Measurements from ENCODE around the gene SMAD3.

The SMAD3 gene

DNA sequence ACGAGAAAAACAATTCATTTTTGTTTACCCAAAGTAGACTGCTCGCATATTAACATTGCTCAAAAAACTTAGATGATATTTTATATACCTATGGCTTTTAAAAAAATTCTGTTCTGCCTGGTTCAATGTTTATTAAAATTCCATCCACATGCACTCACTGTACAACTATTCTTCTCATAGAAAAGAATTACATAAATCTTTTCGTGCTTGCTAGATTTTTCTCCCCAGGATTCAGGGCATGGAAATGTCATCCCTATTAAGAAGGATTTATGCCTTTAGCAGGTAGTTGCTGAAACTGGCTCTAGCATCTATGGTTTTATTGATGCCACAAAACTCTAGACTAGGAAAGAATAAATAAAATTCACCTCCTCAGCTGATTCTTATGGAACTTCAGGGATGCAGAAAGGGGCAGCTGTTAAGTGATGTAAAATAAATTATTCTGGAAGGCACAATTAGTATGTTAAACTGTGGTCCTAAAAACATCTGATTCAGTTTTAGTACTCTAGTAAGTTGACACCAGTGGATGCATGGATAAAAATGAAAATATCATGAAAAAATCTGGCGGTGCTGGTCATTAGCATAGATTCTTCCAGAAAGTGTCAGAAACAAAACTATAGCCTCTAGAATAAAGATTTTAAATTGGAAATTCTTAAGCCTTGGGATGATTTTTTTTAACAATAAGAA, 147.4 kb downstream of the SMAD3 start:
- Histone ChIP-seq H3K4me3 (replicated peaks; ENCODE audit: low read depth, low read length) (no peak overlapping the region), H3K27me3 (replicated peaks; ENCODE audit: control insufficient read depth, insufficient read depth, low read length) (no peaks in the 10 kb centered on the region), H3K36me3 (ENCODE audit: control insufficient read depth, insufficient read depth, low read length) (no peaks in the 10 kb centered on the region; the same call in 1 of the 2 replicates)
- no peak for DNase-seq (ENCODE audit: extremely low read depth, insufficient read length)
- TF ChIP-seq, protein P1, sequence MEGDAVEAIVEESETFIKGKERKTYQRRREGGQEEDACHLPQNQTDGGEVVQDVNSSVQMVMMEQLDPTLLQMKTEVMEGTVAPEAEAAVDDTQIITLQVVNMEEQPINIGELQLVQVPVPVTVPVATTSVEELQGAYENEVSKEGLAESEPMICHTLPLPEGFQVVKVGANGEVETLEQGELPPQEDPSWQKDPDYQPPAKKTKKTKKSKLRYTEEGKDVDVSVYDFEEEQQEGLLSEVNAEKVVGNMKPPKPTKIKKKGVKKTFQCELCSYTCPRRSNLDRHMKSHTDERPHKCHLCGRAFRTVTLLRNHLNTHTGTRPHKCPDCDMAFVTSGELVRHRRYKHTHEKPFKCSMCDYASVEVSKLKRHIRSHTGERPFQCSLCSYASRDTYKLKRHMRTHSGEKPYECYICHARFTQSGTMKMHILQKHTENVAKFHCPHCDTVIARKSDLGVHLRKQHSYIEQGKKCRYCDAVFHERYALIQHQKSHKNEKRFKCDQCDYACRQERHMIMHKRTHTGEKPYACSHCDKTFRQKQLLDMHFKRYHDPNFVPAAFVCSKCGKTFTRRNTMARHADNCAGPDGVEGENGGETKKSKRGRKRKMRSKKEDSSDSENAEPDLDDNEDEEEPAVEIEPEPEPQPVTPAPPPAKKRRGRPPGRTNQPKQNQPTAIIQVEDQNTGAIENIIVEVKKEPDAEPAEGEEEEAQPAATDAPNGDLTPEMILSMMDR (IDR thresholded peaks at IDR 0.05; ENCODE audit: insufficient read depth, low read length, poor library complexity, severe bottlenecking) = no peak

DNA sequence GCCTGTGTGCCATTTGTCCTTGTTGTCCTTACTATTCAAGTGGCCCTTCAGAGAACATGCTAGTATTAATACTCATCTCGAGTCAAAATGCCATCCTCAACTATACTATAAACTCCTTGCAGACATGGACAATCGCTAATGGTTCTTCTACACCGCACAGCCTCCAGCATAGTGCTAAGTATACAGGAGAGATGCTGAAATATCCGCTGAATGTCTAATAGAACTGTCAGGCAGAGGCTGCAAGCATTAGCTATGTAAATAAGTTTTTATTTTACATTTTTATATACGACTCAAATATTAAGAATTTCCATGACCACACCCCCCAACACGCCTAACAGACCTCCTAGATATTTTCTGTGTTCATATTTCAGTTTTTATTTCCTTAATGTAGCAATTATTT, 149.7 kb downstream of the SMAD3 start:
- H3K4me3 ChIP-seq (replicated peaks; ENCODE audit: low read depth, low read length) = no peak overlapping the region
- TF ChIP-seq, protein P1 (IDR thresholded peaks at IDR 0.05; ENCODE audit: insufficient read depth, low read length, poor library complexity, severe bottlenecking) = no peak
- H3K27me3 ChIP-seq (replicated peaks; ENCODE audit: control insufficient read depth, insufficient read depth, low read length) = no peaks in the 10 kb centered on the region
- peaks cover under 1% of the 10 kb centered on the region; the same call in 1 of the 2 replicates for H3K36me3 ChIP-seq (ENCODE audit: control insufficient read depth, insufficient read depth, low read length)
- no peak for DNase-seq (ENCODE audit: extremely low read depth, insufficient read length)

DNA sequence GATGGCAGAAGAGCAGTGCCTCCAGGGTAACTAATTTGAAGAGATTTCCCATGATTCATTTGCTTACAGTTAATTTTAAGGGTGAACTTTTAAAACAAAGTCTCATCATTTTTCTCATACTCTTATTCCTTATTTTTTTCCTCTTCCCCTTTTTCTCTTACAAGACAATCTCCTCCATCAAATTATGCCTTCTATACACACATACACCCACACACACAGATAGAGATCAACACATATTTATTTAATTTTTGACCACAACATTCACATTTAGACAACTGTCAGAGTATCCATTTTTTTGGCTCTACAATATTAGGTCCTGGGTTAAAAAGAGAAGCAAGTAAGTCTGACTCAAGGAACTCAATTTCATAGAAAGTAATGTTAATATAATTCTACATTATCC, 151.5 kb downstream of the SMAD3 start:
- TF ChIP-seq, protein P1 (IDR thresholded peaks at IDR 0.05; ENCODE audit: insufficient read depth, low read length, poor library complexity, severe bottlenecking) = no peak
- Histone ChIP-seq H3K4me3 (replicated peaks; ENCODE audit: low read depth, low read length) (no peak overlapping the region), H3K27me3 (replicated peaks; ENCODE audit: control insufficient read depth, insufficient read depth, low read length) (no peaks in the 10 kb centered on the region), H3K36me3 (ENCODE audit: control insufficient read depth, insufficient read depth, low read length) (peaks cover 1% of the 10 kb centered on the region; the same call in 1 of the 2 replicates)
- no peak for DNase-seq (ENCODE audit: extremely low read depth, insufficient read length)

DNA sequence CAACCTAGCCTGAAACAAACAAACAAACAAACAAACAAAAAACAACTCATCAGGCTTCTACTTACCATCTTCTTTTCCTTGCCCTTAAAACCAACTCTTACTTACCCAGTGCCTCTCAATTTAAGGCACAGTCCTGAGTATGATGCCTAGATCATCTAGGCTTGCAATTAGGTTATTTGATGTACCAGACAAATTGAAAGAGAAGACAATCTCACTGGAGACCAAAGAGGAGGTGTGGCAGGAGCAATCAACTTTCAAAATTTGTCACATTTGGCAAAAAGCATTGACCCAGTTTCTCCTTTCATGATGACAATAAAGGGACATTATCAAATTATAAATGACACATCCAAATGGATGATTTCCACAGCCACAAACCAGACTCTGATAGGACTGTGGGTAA, 153.0 kb downstream of the SMAD3 start:
- no peaks in the 10 kb centered on the region for H3K27me3 ChIP-seq (replicated peaks; ENCODE audit: control insufficient read depth, insufficient read depth, low read length)
- no peak for DNase-seq (ENCODE audit: extremely low read depth, insufficient read length)
- H3K4me3 ChIP-seq (replicated peaks; ENCODE audit: low read depth, low read length) = no peak overlapping the region
- peaks cover 1% of the 10 kb centered on the region; the same call in 1 of the 2 replicates for H3K36me3 ChIP-seq (ENCODE audit: control insufficient read depth, insufficient read depth, low read length)
- TF ChIP-seq, protein P1 (IDR thresholded peaks at IDR 0.05; ENCODE audit: insufficient read depth, low read length, poor library complexity, severe bottlenecking) = no peak

DNA sequence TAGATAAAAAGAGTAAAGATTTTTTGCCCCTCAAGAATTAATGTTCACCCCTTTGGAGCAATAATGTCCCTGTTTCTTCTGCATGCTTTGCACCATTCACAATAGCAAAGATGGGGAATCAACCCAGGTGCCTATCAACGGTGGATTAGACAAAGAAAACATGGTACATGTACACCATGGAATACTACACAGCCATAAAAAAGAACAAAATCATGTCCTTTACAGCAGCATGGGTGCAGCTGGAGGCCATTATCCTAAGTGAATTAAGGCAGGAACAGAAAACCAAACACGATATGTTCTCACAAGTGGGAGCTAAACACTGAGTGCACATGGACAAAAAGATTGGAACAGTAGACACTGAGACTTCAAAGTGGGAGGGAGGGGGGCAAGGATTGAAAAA, 153.9 kb downstream of the SMAD3 start:
- DNase-seq (ENCODE audit: extremely low read depth, insufficient read length) = no peak
- TF ChIP-seq, protein P1 (IDR thresholded peaks at IDR 0.05; ENCODE audit: insufficient read depth, low read length, poor library complexity, severe bottlenecking) = no peak
- H3K4me3 ChIP-seq (replicated peaks; ENCODE audit: low read depth, low read length) = no peak overlapping the region
- peaks cover 1% of the 10 kb centered on the region; the same call in 1 of the 2 replicates for H3K36me3 ChIP-seq (ENCODE audit: control insufficient read depth, insufficient read depth, low read length)
- no peaks in the 10 kb centered on the region for H3K27me3 ChIP-seq (replicated peaks; ENCODE audit: control insufficient read depth, insufficient read depth, low read length)

Data from GM06990 (cell line).